HCT116 (cell line): ENCODE measurements around the gene ZFP92. TPM values are rescaled to one million over a fixed set of nuclear protein-coding genes. Genes with fewer than 3 reads are reported as not detected.

Experiments used
- ATAC-seq: fragments of 200-7000 bp; cut with Tn5 transposase; 2 replicates; pipeline ENCODE4 v1.9.1; 2020; ENCODE audit warnings: mild to moderate bottlenecking, moderate library complexity
- BruUV-seq: library from RNA; stranded (reverse); fragments of 400-500 nt; replicated peaks from 2 replicates; lab custom pipeline; 2021; lab: Mats Ljungman, UMichigan
- CTCF ChIA-PET: fragments of 300-600 bp; sonication (Branson Sonifier 250); formaldehyde crosslinking; loops from one replicate; lab custom pipeline; 2021; ENCODE audit warnings: antibody characterized with exemption; lab: Charles Lee
- POLR2A ChIA-PET: fragments of 300-600, 350-600 bp; sonication (Branson Sonifier 250); formaldehyde crosslinking; loops from one replicate; lab custom pipeline; 2021; ENCODE audit warnings: antibody characterized with exemption; lab: Charles Lee
- RAD21 ChIA-PET, 2 experiments: fragments of 300-600 bp; sonication (Branson Sonifier 250); formaldehyde crosslinking; loops; one replicate each; lab custom pipeline; 2023; ENCODE audit warnings: low total read pairs in 2 of 2; ENCODE audit not compliant: uncharacterized antibody in 2 of 2, unreplicated experiment in 2 of 2, low non-redundant PET in 1 of 2; lab: Charles Lee
- DNase-seq: peaks from one replicate; pipeline ENCODE4 v3.0.0-alpha.2; 2010; ENCODE audit warnings: low read depth, low spot score
- H2AFZ ChIP-seq: fragments of 200-600 bp; shearing (Covaris generic), sonication (generic); 2 replicates; pipeline ENCODE4 v1.6.1; 2017; ENCODE audit warnings: low read depth, mixed run types, mixed read lengths, antibody characterized with exemption, low read length; ENCODE audit not compliant: poor library complexity, severe bottlenecking
- H3K27ac ChIP-seq: 2 replicates; pipeline ENCODE4 v1.5.1; 2012; ENCODE audit warnings: low read depth, low read length
- H3K27me3 ChIP-seq: fragments of 200-600 bp; sonication (generic); 2 replicates; pipeline ENCODE4 v1.6.1; 2016; ENCODE audit warnings: mixed run types, low read length, mixed read lengths; ENCODE audit not compliant: insufficient read depth
- H3K36me3 ChIP-seq, 2 experiments: fragments of 200-500 bp in 1 of 2; fragments of 200-600 bp in 1 of 2; sonication (Bioruptor generic) in 1 of 2; sonication (generic) in 1 of 2; 2 replicates each; pipeline versions ENCODE4 v1.5.1 to v1.6.1; 2014 to 2016; ENCODE audit warnings: low read length in 2 of 2, inconsistent platforms in 1 of 2, mixed read lengths in 1 of 2, mixed run types in 1 of 2; ENCODE audit not compliant: insufficient read depth in 2 of 2, control insufficient read depth in 1 of 2
- H3K4me1 ChIP-seq, 2 experiments: fragments of 200-600 bp in 1 of 2; sonication (generic) in 1 of 2; 2 replicates each; pipeline versions ENCODE4 v1.5.1 to v1.6.1; 2012 to 2017; ENCODE audit warnings: low read length in 2 of 2, inconsistent platforms in 1 of 2, mild to moderate bottlenecking in 1 of 2, mixed read lengths in 1 of 2, mixed run types in 1 of 2, moderate library complexity in 1 of 2; ENCODE audit not compliant: insufficient read depth in 2 of 2, control insufficient read depth in 1 of 2
- H3K4me2 ChIP-seq: fragments of 200-600 bp; sonication (generic); 2 replicates; pipeline ENCODE4 v1.6.1; 2017; ENCODE audit warnings: mixed run types, low read length, mixed read lengths
- H3K4me3 ChIP-seq, 2 experiments: fragments of 200-600 bp in 1 of 2; sonication (generic) in 1 of 2; replicated peaks in 1 of 2; 2 replicates each; pipeline ENCODE4 v1.5.1; 2011 to 2016; ENCODE audit warnings: low read length in 2 of 2, control low read depth in 1 of 2, low read depth in 1 of 2, mild to moderate bottlenecking in 1 of 2, mixed read lengths in 1 of 2, mixed run types in 1 of 2
- H3K79me2 ChIP-seq: fragments of 200-600 bp; sonication (generic); 2 replicates; pipeline ENCODE4 v1.6.1; 2017; ENCODE audit warnings: mild to moderate bottlenecking, mixed run types, low read length, moderate library complexity, mixed read lengths; ENCODE audit not compliant: insufficient read depth
- H3K9ac ChIP-seq: fragments of 200-600 bp; sonication (generic); 2 replicates; pipeline ENCODE4 v1.6.1; 2016; ENCODE audit warnings: low read length, mixed read lengths
- H3K9me2 ChIP-seq: fragments of 200-600 bp; sonication (generic), shearing (Covaris generic); 2 replicates; pipeline ENCODE4 v1.6.1; 2017; ENCODE audit warnings: mixed run types, mild to moderate bottlenecking, moderate library complexity; ENCODE audit not compliant: insufficient read depth
- H3K9me3 ChIP-seq, 2 experiments: fragments of 200-500 bp in 1 of 2; fragments of 200-600 bp in 1 of 2; sonication (Bioruptor generic) in 1 of 2; sonication (generic) in 1 of 2; 2 replicates each; pipeline ENCODE4 v1.6.1; 2014 to 2017; ENCODE audit warnings: low read length in 2 of 2, mixed read lengths in 2 of 2, inconsistent platforms in 1 of 2, low read depth in 1 of 2, mild to moderate bottlenecking in 1 of 2, mixed run types in 1 of 2, moderate library complexity in 1 of 2; ENCODE audit not compliant: control insufficient read depth in 1 of 2, insufficient read depth in 1 of 2
- H4K20me1 ChIP-seq: fragments of 200-600 bp; sonication (generic), shearing (Covaris generic); 2 replicates; pipeline ENCODE4 v1.6.1; 2017; ENCODE audit warnings: mixed run types, mild to moderate bottlenecking, moderate library complexity; ENCODE audit not compliant: insufficient read depth
- REST ChIP-seq: IDR thresholded peaks from 2 replicates; pipeline ENCODE4 v1.6.1; 2012; ENCODE audit warnings: low read depth
- ZBTB33 ChIP-seq: IDR thresholded peaks from 2 replicates; pipeline ENCODE4 v1.6.1; 2011; ENCODE audit warnings: mild to moderate bottlenecking, low read length, moderate library complexity; ENCODE audit not compliant: insufficient replicate concordance; ENCODE audit errors: extremely low read depth
- intact Hi-C: fragments of 100-400 bp; cut with micrococcal nuclease; formaldehyde crosslinking; loops from 2 replicates; pipeline ENCODE4 v1.10.0; 2022
- total RNA-seq: library from RNA; stranded (reverse); gene quantifications from one replicate; pipeline ENCODE4 v1.2.1, GENCODE V29; 2021; ENCODE audit not compliant: unreplicated experiment

ZFP92 gene
- total RNA-seq, 1 experiment from 2014 or later: not detected

- H3K27me3 ChIP-seq: no peaks in the 10 kb centered on the region
- intact Hi-C loops: no loop called here
- BruUV-seq: no TSS peak
- H3K9ac ChIP-seq: no peak overlapping the region
- H3K9me2 ChIP-seq: no peaks in the 10 kb centered on the region
- H3K4me3 ChIP-seq: no peak overlapping the region
- H3K9me3 ChIP-seq: no peaks in the 10 kb centered on the region
- no peaks in the 10 kb centered on the region for H3K36me3 ChIP-seq
- H3K27ac ChIP-seq: no peak overlapping the region
- no peaks in the 10 kb centered on the region for H3K79me2 ChIP-seq
- POLR2A ChIA-PET: no interaction called here
- H2AFZ ChIP-seq: no peak overlapping the region
- H4K20me1 ChIP-seq: no peaks in the 10 kb centered on the region
- CTCF ChIA-PET: no interaction called here
- RAD21 ChIA-PET: no interaction called here
- DNase-seq (no peak), ATAC-seq (no peak)
- no peaks in the 10 kb centered on the region for H3K4me1 ChIP-seq
- TF ChIP-seq REST (no peak), ZBTB33 (no peak)
- H3K4me2 ChIP-seq: no peak overlapping the region
These were observed 401 bp upstream of the ZFP92 start for GRCh38 chrX:153410888-153411254.
